NK-92 (cell line): Measurements from ENCODE around the gene IGFBP4.

Experiments
- DNase-seq: peaks from one replicate; lab custom pipeline; 2025; ENCODE audit not compliant: unreplicated experiment; lab: John Stamatoyannopoulos, UW

The IGFBP4 gene

DNA sequence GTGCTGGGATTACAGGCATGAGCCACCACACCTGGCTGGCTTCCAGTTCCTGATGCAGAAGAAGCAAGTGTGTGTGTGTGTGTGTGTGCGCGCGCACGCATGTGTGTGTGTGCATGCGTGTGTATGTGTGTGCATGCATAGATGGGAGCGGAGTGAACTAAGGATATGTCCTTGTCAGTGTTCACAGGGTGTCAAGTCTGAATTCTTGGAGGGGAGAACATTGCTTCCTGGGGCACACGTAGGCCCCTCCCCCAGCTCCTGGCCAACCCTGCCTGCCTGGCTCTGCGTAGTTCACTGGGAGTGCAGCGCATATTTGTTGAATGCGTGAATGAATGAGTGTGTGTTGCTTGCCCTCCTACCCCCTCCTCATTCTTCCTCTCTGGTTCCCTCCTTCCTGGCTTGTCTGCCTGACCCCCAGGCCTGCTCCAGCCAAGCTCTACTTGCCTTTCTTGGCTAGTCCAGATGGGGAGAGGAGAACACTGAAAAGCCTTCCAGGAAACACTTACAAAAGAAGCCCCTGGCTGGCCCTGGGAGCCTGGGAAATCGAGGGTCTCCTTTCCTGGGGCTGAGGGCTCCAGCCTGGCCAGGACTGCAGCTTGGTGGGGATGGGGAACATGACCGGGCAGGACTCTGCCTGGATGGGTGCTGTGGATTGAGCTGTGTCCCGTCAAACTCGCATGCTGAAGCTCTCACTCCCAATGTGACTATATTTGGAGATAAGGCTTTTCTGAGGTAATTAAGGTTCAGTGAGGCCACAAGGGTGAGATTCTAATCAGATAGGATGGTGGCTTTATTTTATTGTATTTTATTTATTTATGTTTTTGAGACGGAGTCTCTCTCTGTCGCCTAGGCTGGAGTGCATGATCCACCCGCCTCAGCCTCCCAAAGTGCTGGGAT is 27.9 kb downstream of the IGFBP4 start:
- no peak for DNase-seq

DNA sequence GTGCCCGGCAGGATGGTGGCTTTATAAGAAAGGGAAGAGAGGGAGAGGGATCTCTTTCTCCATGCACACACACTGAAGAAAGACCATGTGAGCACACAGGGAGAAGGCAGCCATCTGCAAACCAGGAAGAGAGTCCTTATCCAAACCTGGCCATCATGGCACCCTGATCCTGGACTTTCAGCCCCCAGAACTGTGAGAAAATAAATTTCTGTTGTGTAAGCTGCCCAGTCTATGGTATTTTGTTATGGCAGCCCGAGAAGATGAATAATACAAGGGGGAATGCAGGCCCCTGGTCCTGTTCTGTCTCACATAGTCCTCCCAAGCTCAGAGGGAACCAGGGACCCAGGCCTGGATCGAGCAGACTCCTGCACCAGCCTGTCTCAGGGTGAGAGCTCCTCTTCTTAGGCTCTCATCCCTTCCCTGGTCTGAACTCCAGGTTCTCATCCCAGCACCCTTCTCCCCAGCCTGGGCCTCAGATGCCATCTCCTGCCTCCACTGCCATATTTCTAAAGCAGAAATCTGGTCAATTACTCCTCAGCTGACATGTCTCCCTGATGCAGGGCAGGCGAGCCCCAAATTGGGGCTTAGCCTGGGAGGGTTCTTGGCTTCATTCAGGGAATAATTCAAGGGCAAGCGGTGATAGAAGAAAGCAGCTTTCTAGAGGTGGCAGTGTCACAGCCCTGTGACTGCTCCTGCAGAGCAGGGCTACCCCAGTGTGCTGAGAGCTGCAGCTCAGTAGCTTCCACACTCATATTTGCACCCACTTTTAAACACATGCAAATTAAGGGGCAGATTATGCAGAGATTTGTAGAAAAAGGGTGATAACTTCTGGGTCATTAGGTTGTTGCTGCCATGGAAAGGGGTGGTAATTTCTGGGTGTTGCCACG is 28.8 kb downstream of the IGFBP4 start:
- no peak for DNase-seq

DNA sequence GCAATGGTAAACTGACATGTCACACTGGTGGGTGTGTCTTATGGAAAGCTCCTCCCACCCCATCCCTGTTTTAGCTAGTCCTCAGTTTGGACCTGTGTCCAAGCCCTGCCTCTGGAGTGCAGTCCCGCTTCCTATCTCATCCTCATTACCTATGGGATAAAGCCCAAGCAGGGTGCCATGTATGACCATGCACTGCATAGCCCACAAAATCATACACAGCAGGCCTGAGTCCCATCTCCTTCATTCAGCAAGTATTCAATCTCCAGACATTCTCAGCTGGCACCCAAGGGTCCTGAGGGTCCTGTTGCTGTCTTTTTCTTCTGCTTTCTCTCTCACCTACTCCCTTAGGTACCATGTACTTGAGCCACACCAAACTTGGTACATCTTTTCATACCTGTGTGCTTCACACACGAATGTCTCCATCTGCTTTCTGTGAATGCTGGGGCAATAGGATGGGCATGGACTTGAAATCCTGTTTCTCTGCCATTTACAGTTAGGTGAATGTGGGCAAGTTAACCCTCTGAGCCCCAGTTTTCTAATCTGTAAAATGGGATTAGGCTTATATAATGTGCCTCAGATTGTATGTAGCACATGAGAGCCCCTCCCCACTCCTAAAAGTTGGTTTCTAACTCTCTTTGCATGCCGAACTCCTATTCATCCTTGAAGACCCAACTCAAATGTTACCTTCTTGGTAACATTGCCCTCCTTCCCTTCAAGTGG is 29.6 kb downstream of the IGFBP4 start:
- DNase-seq: no peak

DNA sequence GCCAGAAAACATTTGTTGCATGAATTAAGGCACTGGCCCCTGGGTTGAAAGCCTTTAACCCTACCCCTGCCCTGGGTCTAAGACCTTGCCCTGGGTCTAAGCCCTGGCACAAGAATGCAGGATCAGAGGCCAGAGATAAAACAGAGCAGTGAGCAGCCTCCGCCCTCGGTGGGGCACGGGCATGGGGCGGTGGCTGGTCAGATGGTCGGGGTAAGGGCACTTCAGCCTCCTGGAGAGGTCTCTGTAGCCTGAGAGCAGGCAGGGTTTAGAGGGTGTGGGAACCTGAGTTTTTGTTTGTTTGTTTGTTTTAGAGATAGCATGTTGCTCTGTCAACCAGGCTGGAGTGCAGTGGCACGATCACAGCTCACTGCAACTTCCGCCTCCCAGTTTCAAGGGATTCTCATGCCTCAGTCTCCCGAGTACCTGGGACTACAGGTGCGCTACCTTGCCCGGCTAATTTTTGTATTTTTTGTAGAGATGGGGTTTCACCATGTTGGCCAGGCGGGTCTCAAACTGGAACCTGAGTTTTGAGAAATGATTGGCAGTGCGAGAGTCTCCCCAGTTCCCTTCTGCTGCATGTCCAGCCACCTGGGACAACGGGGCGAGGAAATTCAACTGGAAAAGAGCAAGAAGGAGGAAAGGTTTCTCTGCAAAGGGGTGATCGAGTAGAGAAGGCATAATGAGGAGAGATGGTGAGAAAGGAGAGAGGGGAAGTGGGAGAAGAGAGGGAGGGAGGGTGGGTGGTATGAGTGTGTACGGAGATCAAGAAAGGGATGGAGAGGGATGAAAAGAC is 30.5 kb downstream of the IGFBP4 start:
- no peak for DNase-seq

DNA sequence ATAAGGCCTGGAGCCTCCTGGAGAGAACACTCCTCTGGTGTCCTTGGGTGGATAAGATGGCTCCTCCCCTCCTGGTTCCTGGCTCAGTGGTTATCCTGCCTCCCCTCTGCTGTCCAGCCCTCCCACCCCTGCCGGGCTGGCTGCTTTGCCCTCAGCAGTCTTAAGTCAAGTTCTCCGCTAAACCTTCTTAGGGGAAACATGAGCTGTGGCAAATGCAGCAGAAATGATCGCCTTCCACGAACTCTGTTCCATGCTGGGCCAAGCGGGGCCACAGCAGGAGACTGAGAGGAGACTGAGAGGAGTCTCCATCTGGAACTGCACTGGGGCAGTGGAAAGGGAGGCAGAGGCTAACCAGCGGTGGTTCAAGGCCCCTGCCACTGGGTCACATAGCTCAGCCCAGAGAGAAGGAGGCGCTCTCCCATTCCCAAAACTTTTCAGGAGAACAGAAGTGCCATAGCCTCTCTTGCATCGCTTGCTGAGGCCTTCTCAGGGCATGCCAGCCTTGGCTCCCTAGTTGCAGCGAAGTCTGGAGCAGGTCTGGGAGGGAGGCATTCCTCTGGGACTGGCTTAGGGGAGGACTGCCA is 31.3 kb downstream of the IGFBP4 start:
- DNase-seq: no peak

DNA sequence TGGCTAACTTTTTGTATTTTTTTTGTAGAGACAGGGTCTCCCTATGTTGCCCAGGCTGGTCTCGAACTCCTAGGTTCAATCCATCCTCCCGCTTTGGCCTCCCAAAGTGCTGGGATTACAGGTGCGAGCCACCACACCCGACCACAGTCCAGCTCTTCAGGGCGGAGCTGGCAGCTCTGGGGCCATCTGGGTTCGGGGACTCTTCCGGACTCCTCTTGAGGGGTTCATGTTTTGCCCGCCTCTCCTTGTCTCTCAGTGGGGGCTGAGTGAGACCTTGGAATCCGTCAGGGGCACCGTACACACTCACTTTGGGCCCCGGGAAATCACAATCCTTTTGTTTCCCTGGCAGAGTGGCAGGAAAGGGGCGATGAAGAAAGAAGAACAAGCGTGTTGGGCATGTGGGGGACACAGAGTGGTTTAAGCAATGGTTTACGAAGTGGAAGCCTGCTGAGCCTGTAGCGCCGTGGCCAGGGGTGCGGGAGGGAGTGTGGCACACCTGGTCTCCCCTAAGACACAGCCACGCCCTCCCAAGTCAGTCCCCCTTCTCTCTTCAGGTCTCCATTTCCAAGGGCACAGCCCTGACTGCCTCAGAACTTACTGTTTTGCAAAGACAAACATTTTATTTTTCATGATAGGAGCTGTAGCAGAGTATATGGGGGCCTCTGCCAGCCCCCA is 32.1 kb downstream of the IGFBP4 start:
- no peak for DNase-seq

DNA sequence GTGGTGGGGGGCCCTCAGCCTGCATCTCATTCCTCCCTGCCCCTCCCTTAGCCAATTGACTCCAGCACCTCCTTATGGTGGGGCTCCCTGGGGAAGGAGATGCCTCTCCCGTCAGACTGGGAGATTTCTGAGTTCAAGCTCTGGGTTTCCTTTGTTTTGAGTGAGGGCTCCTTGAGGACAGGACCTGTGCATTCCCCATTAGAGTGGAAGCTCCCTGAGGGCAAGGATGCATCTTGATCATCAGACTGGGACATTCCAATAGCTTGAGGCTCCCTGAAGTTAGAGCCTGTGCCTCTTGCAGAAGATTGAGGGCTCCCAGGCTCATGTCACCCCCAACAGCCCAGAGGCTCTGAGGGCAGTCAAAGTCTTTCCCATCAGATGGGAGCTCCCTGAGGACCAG is 34.5 kb downstream of the IGFBP4 start:
- DNase-seq: no peak

DNA sequence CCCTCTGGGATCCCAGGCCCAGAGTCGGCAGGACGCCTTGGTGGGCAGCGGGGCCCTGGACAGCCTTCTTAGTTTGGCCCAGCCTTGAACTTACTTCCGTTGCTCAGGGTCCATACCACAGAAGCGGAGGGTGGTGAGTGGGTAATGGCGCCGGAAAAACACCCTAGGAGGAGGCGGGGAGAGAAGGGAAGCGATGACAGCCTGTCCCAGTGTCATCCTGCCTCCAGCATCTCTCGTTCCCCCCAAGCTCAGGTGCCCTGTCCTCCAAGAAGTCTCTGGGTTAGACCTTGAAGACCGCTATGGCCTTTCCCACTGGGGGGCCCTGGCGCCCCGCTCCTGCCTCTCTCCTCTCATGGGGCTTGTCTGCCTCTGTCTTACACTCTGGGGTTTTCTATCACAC is 35.2 kb downstream of the IGFBP4 start:
- DNase-seq: no peak

DNA sequence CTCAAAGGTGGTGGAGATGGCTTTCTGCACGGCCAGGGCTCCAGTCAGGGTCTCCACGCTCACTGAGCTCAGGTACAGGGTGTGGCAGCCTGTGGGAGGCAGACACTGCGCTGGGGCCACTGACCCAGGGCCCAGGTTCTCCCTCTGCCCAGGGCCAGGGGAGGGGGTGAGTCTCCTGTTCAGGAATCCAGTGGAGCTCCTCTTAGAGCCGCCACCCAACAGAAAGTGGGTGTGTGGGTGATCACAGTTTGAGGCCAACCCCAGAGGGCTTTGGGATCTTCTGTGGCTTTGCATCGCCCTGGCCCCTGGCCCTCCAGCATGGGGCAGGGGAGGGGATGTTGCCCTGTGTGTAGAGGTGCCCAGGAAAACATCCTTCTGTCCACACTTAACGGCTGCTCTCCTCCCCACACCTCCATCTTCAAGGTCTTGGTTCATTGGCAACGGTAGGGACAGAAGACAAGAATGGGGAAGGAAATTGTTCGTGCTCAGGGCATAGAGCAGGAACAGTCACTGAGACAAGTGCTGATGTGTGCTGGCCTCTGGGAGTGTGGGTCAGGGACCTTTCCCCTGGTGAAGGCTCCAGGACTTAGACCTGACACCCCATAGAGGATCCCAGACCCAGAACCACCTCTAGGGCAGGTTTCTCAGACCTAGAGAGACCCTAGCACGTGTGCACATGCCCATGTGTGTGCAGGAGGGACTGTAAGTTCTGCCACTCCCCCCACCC is 36.7 kb downstream of the IGFBP4 start:
- DNase-seq: no peak

DNA sequence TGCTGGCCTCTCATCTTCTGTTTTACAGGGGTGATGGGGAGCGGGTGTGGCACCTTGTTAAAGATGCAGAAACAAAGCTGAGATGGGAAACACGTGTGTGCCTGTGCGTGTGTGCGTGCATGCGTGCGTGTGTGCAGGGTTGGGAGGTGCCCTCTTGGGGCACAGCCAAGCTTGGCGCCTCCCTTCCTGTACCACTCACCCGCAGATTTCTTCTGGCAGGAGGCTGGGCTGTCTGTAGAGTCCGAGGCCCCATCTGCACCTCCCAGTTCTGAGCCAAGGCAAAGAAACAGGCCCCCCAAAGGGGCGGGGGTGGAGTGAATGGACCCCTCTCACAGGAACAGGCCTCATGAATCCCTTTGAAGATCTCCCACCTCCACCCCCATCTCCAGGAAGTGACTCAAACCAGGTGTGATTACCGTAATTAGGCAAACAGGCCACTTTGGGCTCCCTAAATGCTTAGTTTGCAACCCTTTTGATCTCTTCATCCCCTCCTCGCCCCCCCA is 37.3 kb downstream of the IGFBP4 start:
- DNase-seq: peak; percentile 14

DNA sequence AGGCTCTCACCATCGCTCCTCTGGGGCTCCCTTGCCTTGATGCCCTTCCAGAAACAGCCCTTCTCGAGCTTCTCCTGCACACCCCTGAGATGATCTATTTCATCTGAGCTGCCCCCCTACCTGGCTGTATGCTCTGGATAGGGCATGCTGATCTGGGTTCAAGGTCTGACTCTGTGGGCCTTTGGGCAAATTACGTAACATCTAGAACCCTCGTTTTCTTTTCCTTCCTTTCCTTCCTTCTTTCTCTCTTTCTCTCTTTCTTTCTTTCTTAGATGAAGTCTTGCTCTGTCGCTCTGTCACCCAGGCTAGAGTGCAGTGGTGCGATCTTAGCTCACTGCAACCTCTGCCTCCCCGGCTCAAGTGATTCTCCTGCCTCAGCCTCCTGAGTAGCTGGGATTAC is 37.9 kb downstream of the IGFBP4 start:
- DNase-seq: no peak

DNA sequence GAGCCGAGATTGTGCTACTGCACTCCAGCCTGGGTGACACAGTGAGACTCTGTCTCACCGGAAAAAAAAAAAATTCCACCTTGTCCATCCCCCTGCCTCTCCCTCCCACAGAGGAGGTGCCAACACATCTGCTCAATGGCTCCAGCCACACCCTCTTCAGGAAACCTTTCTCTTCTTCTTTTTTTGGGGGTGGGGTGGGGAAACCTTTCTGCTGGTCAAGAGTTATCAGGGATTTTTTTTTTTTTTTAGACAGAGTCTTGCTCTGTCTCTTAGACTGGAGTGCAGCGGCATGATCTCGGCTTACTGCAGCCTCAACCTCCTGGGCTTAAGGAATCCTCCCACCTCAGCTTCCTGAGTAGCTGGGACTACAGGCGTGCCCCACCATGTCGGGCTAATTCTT is 39.5 kb downstream of the IGFBP4 start:
- DNase-seq: no peak

DNA sequence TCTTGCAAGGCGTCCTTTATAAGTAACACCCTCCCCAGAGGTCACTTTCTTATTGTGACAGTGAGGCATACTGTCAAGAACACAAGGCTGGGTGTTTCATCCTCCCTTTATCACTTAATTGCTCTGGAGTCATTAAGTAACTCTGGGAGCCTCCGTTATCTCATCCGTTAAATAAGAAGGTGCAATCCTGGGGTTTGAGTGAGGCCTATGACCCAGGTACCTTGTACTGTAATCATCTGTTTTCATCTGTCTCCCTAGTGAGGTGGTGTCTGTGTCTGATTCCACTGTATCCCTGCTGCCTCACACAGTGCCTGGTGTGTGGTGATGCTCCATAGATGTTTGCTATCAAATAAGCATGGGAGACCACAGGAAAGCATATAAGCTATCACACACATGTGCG is 40.4 kb downstream of the IGFBP4 start:
- no peak for DNase-seq

DNA sequence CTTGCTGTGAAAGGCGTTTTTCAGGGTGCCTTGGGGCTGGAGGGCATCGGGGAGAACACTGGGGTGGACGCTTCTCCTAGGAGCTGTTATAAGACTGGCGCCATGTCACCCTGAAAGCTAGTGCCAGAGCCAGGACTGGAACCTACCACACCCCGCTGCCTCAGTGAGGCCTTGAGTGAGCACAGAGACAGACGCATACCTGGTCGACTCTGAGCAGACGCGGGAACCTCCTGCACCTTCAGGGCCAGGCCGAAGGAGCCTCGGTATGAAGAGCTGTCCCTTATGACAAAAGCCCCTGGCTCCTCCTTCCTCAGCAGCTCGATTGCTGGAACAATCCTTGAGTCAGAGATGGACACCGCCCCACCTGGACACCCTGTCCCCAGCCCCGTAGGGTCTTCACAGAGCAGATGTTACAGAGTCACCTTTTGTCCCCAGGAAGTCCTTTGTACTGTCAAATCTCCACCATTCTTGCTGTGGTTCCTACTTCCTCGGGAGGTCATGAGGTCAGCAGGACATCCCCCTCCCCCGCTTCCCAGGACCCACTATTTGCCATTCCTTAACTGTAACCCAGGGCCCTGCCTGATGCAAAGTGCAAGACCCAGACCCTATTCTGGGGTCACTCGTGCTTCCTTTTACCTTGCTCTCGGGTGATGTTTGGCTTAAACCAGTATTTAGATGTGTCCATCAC is 41.2 kb downstream of the IGFBP4 start:
- no peak for DNase-seq

DNA sequence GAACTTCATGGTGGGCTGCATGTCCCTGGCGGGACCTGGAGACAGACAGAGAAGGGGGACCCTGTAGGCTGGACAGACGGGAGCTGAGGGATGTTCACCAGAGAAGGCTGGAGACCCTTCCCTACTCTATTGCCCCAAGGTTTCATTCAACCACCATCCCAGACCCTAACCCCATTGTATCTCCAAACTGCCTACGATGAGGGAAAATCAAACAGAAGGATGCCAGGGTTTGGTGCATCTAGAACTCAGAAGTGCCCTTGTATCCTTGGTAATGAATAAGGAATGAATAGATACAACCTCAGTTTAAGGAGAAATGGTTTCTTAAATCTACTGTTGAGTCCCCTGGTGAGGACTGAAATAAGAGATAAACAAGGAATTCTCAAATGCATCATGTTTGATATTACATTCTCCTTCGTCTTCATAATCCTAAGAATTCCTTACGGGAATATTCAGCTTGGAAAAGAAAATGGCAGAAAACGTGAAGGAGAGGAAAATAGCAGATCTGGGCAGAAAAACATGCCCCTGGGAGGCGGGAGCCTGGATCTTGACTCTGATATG is 41.8 kb downstream of the IGFBP4 start:
- DNase-seq: no peak

DNA sequence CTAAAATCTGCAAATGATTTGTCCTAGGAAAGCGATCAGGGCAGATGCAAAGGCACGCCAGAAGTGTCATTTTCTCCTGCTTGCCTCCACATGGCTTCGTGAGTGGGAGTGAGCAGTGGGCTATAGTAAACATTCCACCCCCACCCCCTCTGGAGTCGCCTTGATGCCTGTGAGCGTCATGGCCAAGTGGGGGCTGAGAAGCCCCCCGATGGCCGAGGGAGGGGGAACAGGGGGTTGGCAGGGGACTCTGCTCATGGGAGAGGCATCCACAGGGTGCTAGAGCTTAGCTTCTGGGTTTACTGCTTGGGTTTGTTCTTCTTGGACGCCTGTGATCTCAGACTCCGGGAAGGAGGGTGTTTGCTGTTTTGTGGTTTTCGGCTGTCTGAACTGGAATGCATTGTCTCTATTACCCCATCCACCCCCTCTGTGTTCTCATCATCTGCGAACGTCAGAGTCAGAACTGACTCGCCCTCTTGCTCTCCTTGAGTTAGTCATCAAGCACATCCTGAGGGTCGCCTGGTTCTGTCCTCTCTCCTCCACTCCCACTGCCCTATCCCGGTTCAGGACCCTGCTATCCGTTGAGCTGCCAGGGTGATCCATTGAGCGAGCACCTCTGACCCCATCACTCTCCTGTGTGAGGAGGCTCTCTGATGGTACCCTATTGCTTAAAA is 42.7 kb downstream of the IGFBP4 start:
- no peak for DNase-seq
